GM06990 (cell line): Measurements from ENCODE around the gene RPL37.

ENCODE experiments used
- DNase-seq: peaks from one replicate; pipeline ENCODE4 v3.0.0-alpha.2; 2011; ENCODE audit not compliant: insufficient read length; ENCODE audit errors: extremely low read depth
- H3K27me3 ChIP-seq: replicated peaks from 2 replicates; pipeline ENCODE4 v1.6.0; 2011; ENCODE audit warnings: low read length; ENCODE audit not compliant: control insufficient read depth, insufficient read depth
- H3K36me3 ChIP-seq: 2 replicates; pipeline ENCODE4 v1.5.1; 2011; ENCODE audit warnings: low read length; ENCODE audit not compliant: control insufficient read depth, insufficient read depth
- H3K4me3 ChIP-seq: replicated peaks from 2 replicates; pipeline ENCODE4 v1.5.1; 2011; ENCODE audit warnings: low read depth, mild to moderate bottlenecking, control low read depth, low read length
- TF ChIP-seq, protein P1 (sequence below): IDR thresholded peaks from 2 replicates; pipeline ENCODE4 v1.5.1; 2011; ENCODE audit warnings: low read length, control low read depth, mild to moderate bottlenecking, inconsistent platforms; ENCODE audit not compliant: insufficient read depth, poor library complexity, severe bottlenecking

The RPL37 gene

DNA sequence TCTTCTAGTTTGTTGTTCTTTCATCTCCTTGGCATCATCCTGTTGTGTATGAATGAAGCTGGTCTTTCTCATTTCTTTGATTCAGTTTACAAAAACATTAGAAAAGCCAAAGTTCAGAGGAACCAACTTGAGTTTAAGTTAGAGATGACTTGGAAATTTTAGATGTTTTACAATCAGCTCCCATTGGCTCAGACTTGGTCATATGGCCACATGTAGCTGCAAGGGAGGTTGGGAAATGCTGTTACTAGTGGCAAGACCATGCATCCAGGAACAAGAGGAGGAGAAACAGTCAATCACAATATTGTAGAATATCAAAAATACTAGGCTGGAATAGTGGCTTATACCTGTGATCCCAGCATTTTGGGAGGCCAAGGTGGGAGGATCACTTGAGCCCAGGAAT is 25.7 kb upstream of the RPL37 start:
- TF ChIP-seq, protein P1, sequence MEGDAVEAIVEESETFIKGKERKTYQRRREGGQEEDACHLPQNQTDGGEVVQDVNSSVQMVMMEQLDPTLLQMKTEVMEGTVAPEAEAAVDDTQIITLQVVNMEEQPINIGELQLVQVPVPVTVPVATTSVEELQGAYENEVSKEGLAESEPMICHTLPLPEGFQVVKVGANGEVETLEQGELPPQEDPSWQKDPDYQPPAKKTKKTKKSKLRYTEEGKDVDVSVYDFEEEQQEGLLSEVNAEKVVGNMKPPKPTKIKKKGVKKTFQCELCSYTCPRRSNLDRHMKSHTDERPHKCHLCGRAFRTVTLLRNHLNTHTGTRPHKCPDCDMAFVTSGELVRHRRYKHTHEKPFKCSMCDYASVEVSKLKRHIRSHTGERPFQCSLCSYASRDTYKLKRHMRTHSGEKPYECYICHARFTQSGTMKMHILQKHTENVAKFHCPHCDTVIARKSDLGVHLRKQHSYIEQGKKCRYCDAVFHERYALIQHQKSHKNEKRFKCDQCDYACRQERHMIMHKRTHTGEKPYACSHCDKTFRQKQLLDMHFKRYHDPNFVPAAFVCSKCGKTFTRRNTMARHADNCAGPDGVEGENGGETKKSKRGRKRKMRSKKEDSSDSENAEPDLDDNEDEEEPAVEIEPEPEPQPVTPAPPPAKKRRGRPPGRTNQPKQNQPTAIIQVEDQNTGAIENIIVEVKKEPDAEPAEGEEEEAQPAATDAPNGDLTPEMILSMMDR, result no peak
- Histone ChIP-seq H3K4me3 (no peak overlapping the region), H3K27me3 (no peaks in the 10 kb centered on the region), H3K36me3 (no peaks in the 10 kb centered on the region)
- no peak for DNase-seq

DNA sequence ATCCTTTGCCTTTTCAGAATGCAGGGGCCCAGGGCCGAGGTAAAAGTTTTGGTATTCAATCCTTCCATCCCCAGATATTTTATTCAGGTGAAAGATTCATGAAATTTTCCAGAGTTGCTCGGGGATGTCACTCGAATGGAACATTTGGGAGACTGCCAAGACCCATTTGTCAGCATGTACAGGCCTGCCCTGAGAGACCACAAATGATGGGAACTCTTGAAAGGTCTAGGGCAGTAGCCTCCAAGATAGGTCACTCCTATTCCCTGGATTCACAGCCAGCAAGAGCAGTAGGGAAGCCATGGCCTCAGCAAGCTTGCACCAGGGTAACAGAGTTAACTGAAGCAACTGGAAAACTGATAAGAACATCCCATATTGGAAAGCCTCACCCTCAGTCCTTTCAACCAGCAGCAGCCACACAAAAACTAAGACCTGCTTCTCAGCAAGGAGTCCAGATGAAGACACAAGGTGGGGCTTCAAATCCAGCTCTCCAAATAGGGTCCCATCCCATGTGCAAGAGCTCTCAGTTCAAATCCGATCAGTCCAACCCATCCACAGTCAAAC is 18.7 kb upstream of the RPL37 start:
- no peak for DNase-seq
- Histone ChIP-seq H3K36me3 (no peaks in the 10 kb centered on the region), H3K4me3 (no peak overlapping the region), H3K27me3 (no peaks in the 10 kb centered on the region)
- TF ChIP-seq, protein P1, result no peak

DNA sequence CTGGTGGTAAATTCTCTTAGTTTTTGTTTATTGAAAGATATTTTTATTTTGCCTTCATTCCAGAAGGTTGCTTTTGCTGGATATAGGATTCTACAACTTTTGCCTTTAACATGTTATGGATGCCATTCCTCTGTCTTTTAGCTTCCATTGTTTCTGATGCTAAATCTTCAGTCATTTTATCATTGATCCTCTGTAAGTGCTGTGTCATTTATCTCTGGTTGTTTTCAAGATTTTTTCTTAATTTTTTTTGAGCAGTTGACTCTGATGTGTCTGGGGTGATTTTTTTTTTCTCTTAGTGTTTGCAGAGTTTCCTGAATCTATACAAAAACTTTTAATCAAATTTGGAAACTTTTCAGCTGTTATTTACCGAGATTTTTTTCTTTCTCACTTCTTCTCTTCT is 12.5 kb upstream of the RPL37 start:
- TF ChIP-seq, protein P1, result no peak
- Histone ChIP-seq H3K4me3 (no peak overlapping the region), H3K27me3 (no peaks in the 10 kb centered on the region), H3K36me3 (no peaks in the 10 kb centered on the region)
- DNase-seq, result no peak

DNA sequence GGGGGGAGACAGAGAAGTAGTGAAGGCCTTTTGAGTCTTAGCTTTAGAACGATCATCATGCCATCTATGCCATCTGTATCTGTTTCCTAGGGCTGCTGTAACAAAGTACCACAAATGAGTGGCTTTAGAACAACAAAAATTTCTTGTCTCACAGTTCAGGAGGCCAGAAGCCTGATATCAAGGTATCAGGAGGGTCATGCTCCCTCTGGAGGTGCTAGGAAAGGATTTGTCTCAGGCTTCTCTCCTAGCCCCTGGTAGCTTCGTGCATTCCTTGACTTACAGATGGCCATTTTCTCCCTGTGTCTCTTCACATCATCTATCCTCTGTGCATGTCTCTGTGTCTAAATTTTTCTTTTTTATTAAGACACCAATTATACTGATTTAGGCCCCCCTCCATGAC is 11.3 kb upstream of the RPL37 start:
- Histone ChIP-seq H3K36me3 (no peaks in the 10 kb centered on the region), H3K4me3 (no peak overlapping the region), H3K27me3 (no peaks in the 10 kb centered on the region)
- TF ChIP-seq, protein P1, result no peak
- no peak for DNase-seq

DNA sequence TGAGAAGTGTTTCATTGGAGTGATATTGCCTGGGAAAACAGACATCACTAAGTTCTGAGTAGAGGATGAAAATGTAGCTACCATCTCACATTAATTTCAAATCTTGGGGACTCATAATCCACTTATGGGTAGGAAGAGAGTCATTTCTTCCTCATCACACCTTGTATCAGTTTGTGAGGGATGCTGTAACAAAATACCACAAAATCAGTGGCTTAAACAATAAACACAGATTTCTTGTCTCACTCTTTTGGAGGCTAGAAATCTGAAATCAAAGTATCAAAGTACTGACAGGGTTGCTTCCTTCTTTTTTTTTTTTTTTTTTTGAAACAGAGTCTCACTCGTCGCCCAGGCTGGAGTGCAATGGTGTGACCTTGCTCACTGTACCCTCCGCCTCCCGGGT is 9.5 kb upstream of the RPL37 start:
- no peak for DNase-seq
- Histone ChIP-seq H3K36me3 (no peaks in the 10 kb centered on the region), H3K4me3 (no peak overlapping the region), H3K27me3 (no peaks in the 10 kb centered on the region)
- TF ChIP-seq, protein P1, result no peak

DNA sequence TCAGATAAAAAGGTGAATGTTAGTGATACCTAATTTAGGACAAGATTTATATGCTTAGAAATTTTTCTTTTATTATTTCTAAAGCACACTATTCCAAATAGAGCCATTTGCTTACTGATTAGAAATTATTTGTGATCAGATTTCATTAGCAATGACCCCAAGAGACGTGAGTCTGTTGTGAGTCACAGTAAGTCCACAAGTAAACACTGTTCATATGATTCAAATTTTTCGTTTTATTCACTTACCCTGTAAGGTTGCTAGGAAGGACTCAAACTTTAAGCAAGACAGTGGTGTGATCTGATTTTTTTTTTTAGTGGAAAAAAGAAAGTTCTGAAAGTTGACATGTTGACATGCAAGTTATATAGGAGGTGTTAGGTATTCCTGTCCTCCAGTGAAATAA is 7.3 kb upstream of the RPL37 start:
- TF ChIP-seq, protein P1, result no peak
- Histone ChIP-seq H3K4me3 (no peak overlapping the region), H3K27me3 (no peaks in the 10 kb centered on the region), H3K36me3 (no peaks in the 10 kb centered on the region)
- no peak for DNase-seq
